Suprapubic skin (tissue), 4 donors: Measurements from ENCODE around the gene HOMER1.
"Not testable (repeated sequence)": the region's sequence is repeated elsewhere in the genome, so short reads cannot be mapped to it uniquely, and the experiment has no call there.

Source experiments
- CTCF ChIP-seq, 2 donors: fragments of 200-600 bp in 1 of 2; fragments of 450-650 bp in 1 of 2; sonication (generic) in 1 of 2; IDR thresholded peaks; one replicate each; pipeline ENCODE4 v1.5.1; 2016 to 2019; ENCODE audit warnings: antibody characterized with exemption in 2 of 2, mild to moderate bottlenecking in 1 of 2, moderate library complexity in 1 of 2
- EP300 ChIP-seq: sonication (generic); formaldehyde crosslinking; IDR thresholded peaks from one replicate; pipeline ENCODE4 v1.6.1; 2017; ENCODE audit warnings: antibody characterized with exemption
- POLR2A ChIP-seq, 2 donors: fragments of 450-650 bp; IDR thresholded peaks; one replicate each; pipeline ENCODE4 v1.6.1; 2017; ENCODE audit warnings: antibody characterized with exemption in 2 of 2, mild to moderate bottlenecking in 2 of 2, moderate library complexity in 2 of 2
- POLR2AphosphoS5 ChIP-seq, 3 donors: sonication (generic); formaldehyde crosslinking; IDR thresholded peaks; one replicate each; pipeline ENCODE4 v1.6.1; 2017; ENCODE audit warnings: antibody characterized with exemption in 3 of 3

- TF ChIP-seq CTCF (IDR thresholded peaks at IDR 0.05); POLR2AphosphoS5 (IDR thresholded peaks at IDR 0.05); POLR2A (IDR thresholded peaks at IDR 0.05); EP300: not testable (repeated sequence)
Measured at GRCh38 chr5:79516331-79516730, 2.4 kb upstream of the HOMER1 start.
